HCT116 (cell line): ENCODE data around the gene RALGAPA1. TPM values are rescaled to one million over a fixed set of nuclear protein-coding genes. Genes with fewer than 3 reads are reported as not detected.

Experiments
- ATAC-seq: fragments of 200-7000 bp; cut with Tn5 transposase; 2 replicates; pipeline ENCODE4 v1.9.1; 2020; ENCODE audit warnings: mild to moderate bottlenecking, moderate library complexity
- BruUV-seq: library from RNA; stranded (reverse); fragments of 400-500 nt; replicated peaks from 2 replicates; lab custom pipeline; 2021; lab: Mats Ljungman, UMichigan
- CTCF ChIA-PET: fragments of 300-600 bp; sonication (Branson Sonifier 250); formaldehyde crosslinking; loops from one replicate; lab custom pipeline; 2021; ENCODE audit warnings: antibody characterized with exemption; lab: Charles Lee
- POLR2A ChIA-PET: fragments of 300-600, 350-600 bp; sonication (Branson Sonifier 250); formaldehyde crosslinking; loops from one replicate; lab custom pipeline; 2021; ENCODE audit warnings: antibody characterized with exemption; lab: Charles Lee
- RAD21 ChIA-PET, 2 experiments: fragments of 300-600 bp; sonication (Branson Sonifier 250); formaldehyde crosslinking; loops; one replicate each; lab custom pipeline; 2023; ENCODE audit warnings: low total read pairs in 2 of 2; ENCODE audit not compliant: uncharacterized antibody in 2 of 2, unreplicated experiment in 2 of 2, low non-redundant PET in 1 of 2; lab: Charles Lee
- DNase-seq: peaks from one replicate; pipeline ENCODE4 v3.0.0-alpha.2; 2010; ENCODE audit warnings: low read depth, low spot score
- H2AFZ ChIP-seq: fragments of 200-600 bp; shearing (Covaris generic), sonication (generic); 2 replicates; pipeline ENCODE4 v1.6.1; 2017; ENCODE audit warnings: low read depth, mixed run types, mixed read lengths, antibody characterized with exemption, low read length; ENCODE audit not compliant: poor library complexity, severe bottlenecking
- H3K27ac ChIP-seq: 2 replicates; pipeline ENCODE4 v1.5.1; 2012; ENCODE audit warnings: low read depth, low read length
- H3K27me3 ChIP-seq: fragments of 200-600 bp; sonication (generic); 2 replicates; pipeline ENCODE4 v1.6.1; 2016; ENCODE audit warnings: mixed run types, low read length, mixed read lengths; ENCODE audit not compliant: insufficient read depth
- H3K36me3 ChIP-seq, 2 experiments: fragments of 200-500 bp in 1 of 2; fragments of 200-600 bp in 1 of 2; sonication (Bioruptor generic) in 1 of 2; sonication (generic) in 1 of 2; 2 replicates each; pipeline versions ENCODE4 v1.5.1 to v1.6.1; 2014 to 2016; ENCODE audit warnings: low read length in 2 of 2, inconsistent platforms in 1 of 2, mixed read lengths in 1 of 2, mixed run types in 1 of 2; ENCODE audit not compliant: insufficient read depth in 2 of 2, control insufficient read depth in 1 of 2
- H3K4me1 ChIP-seq, 2 experiments: fragments of 200-600 bp in 1 of 2; sonication (generic) in 1 of 2; 2 replicates each; pipeline versions ENCODE4 v1.5.1 to v1.6.1; 2012 to 2017; ENCODE audit warnings: low read length in 2 of 2, inconsistent platforms in 1 of 2, mild to moderate bottlenecking in 1 of 2, mixed read lengths in 1 of 2, mixed run types in 1 of 2, moderate library complexity in 1 of 2; ENCODE audit not compliant: insufficient read depth in 2 of 2, control insufficient read depth in 1 of 2
- H3K4me2 ChIP-seq: fragments of 200-600 bp; sonication (generic); 2 replicates; pipeline ENCODE4 v1.6.1; 2017; ENCODE audit warnings: mixed run types, low read length, mixed read lengths
- H3K4me3 ChIP-seq, 2 experiments: fragments of 200-600 bp in 1 of 2; sonication (generic) in 1 of 2; replicated peaks in 1 of 2; 2 replicates each; pipeline ENCODE4 v1.5.1; 2011 to 2016; ENCODE audit warnings: low read length in 2 of 2, control low read depth in 1 of 2, low read depth in 1 of 2, mild to moderate bottlenecking in 1 of 2, mixed read lengths in 1 of 2, mixed run types in 1 of 2
- H3K79me2 ChIP-seq: fragments of 200-600 bp; sonication (generic); 2 replicates; pipeline ENCODE4 v1.6.1; 2017; ENCODE audit warnings: mild to moderate bottlenecking, mixed run types, low read length, moderate library complexity, mixed read lengths; ENCODE audit not compliant: insufficient read depth
- H3K9ac ChIP-seq: fragments of 200-600 bp; sonication (generic); 2 replicates; pipeline ENCODE4 v1.6.1; 2016; ENCODE audit warnings: low read length, mixed read lengths
- H3K9me2 ChIP-seq: fragments of 200-600 bp; sonication (generic), shearing (Covaris generic); 2 replicates; pipeline ENCODE4 v1.6.1; 2017; ENCODE audit warnings: mixed run types, mild to moderate bottlenecking, moderate library complexity; ENCODE audit not compliant: insufficient read depth
- H3K9me3 ChIP-seq, 2 experiments: fragments of 200-500 bp in 1 of 2; fragments of 200-600 bp in 1 of 2; sonication (Bioruptor generic) in 1 of 2; sonication (generic) in 1 of 2; 2 replicates each; pipeline ENCODE4 v1.6.1; 2014 to 2017; ENCODE audit warnings: low read length in 2 of 2, mixed read lengths in 2 of 2, inconsistent platforms in 1 of 2, low read depth in 1 of 2, mild to moderate bottlenecking in 1 of 2, mixed run types in 1 of 2, moderate library complexity in 1 of 2; ENCODE audit not compliant: control insufficient read depth in 1 of 2, insufficient read depth in 1 of 2
- H4K20me1 ChIP-seq: fragments of 200-600 bp; sonication (generic), shearing (Covaris generic); 2 replicates; pipeline ENCODE4 v1.6.1; 2017; ENCODE audit warnings: mixed run types, mild to moderate bottlenecking, moderate library complexity; ENCODE audit not compliant: insufficient read depth
- CBX3 ChIP-seq: IDR thresholded peaks from 2 replicates; pipeline ENCODE4 v1.6.1; 2012; ENCODE audit warnings: low read depth
- CEBPB ChIP-seq: IDR thresholded peaks from 2 replicates; pipeline ENCODE4 v1.6.1; 2012; ENCODE audit warnings: low read depth
- EGR1 ChIP-seq: IDR thresholded peaks from 2 replicates; pipeline ENCODE4 v1.6.1; 2012; ENCODE audit warnings: low read depth
- EZH2phosphoT487 ChIP-seq: fragments of 200-600 bp; IDR thresholded peaks from 2 replicates; pipeline ENCODE4 v1.6.1; 2018; ENCODE audit warnings: antibody characterized with exemption, borderline replicate concordance
- FOSL1 ChIP-seq: IDR thresholded peaks from 2 replicates; pipeline ENCODE4 v1.6.1; 2012; ENCODE audit warnings: low read depth
- JUND ChIP-seq: IDR thresholded peaks from 2 replicates; pipeline ENCODE4 v1.6.1; 2012
- POLR2A ChIP-seq: IDR thresholded peaks from 2 replicates; pipeline ENCODE4 v1.7.0; 2011; ENCODE audit warnings: borderline replicate concordance; ENCODE audit not compliant: insufficient read depth, insufficient read length; ENCODE audit errors: extremely low read depth
- POLR2AphosphoS5 ChIP-seq: IDR thresholded peaks from 2 replicates; pipeline ENCODE4 v1.6.1; 2011; ENCODE audit warnings: mild to moderate bottlenecking, low read depth, low read length, moderate library complexity
- RAD21 ChIP-seq: IDR thresholded peaks from 2 replicates; pipeline ENCODE4 v1.6.1; 2012; ENCODE audit warnings: low read depth, mild to moderate bottlenecking
- SIN3A ChIP-seq: IDR thresholded peaks from 2 replicates; pipeline ENCODE4 v1.6.1; 2012; ENCODE audit warnings: low read depth
- SP1 ChIP-seq: IDR thresholded peaks from 2 replicates; pipeline ENCODE4 v1.6.1; 2012; ENCODE audit warnings: low read depth
- SRF ChIP-seq: IDR thresholded peaks from 2 replicates; pipeline ENCODE4 v1.6.1; 2012; ENCODE audit warnings: low read depth
- TCF7L2 ChIP-seq: IDR thresholded peaks from 2 replicates; pipeline ENCODE4 v1.7.0; 2011; ENCODE audit warnings: borderline replicate concordance, inconsistent platforms; ENCODE audit not compliant: insufficient read depth, insufficient read length; ENCODE audit errors: extremely low read depth
- YY1 ChIP-seq: IDR thresholded peaks from 2 replicates; pipeline ENCODE4 v1.6.1; 2011; ENCODE audit warnings: low read length, low read depth, moderate library complexity, mild to moderate bottlenecking; ENCODE audit not compliant: insufficient replicate concordance; ENCODE audit errors: extremely low read depth
- ZFX ChIP-seq: fragments of 450-650 bp; IDR thresholded peaks from 2 replicates; pipeline ENCODE4 v1.6.1; 2017
- intact Hi-C: fragments of 100-400 bp; cut with micrococcal nuclease; formaldehyde crosslinking; loops from 2 replicates; pipeline ENCODE4 v1.10.0; 2022
- total RNA-seq: library from RNA; stranded (reverse); gene quantifications from one replicate; pipeline ENCODE4 v1.2.1, GENCODE V29; 2021; ENCODE audit not compliant: unreplicated experiment
- TF ChIP-seq, protein P1 (sequence below): IDR thresholded peaks from 2 replicates; pipeline ENCODE4 v1.6.1; 2012
- TF ChIP-seq, protein P2 (sequence below): IDR thresholded peaks from 2 replicates; pipeline ENCODE4 v1.6.1; 2012
- TF ChIP-seq, protein P3 (sequence below), 3 experiments: fragments of 200-600 bp in 1 of 3; sonication (generic) in 1 of 3; IDR thresholded peaks in 2 of 3; conservative IDR thresholded peaks in 1 of 3; 2 replicates each; pipeline ENCODE4 v1.5.1; 2012 to 2017; ENCODE audit warnings: low read depth in 2 of 3, low read length in 2 of 3, antibody characterized with exemption in 1 of 3, borderline replicate concordance in 1 of 3, control low read depth in 1 of 3, mild to moderate bottlenecking in 1 of 3, mixed read lengths in 1 of 3, mixed run types in 1 of 3, moderate library complexity in 1 of 3; ENCODE audit not compliant: insufficient read depth in 1 of 3
- TF ChIP-seq, protein P4 (sequence below): IDR thresholded peaks from 2 replicates; pipeline ENCODE4 v1.6.1; 2011; ENCODE audit warnings: mild to moderate bottlenecking, low read length, moderate library complexity; ENCODE audit not compliant: insufficient replicate concordance; ENCODE audit errors: extremely low read depth
- TF ChIP-seq, protein P5 (sequence below): IDR thresholded peaks from 2 replicates; pipeline ENCODE4 v1.6.1; 2012; ENCODE audit warnings: low read depth

RALGAPA1 gene
- total RNA-seq, 1 experiment from 2014 or later: 29.3 TPM

DNA sequence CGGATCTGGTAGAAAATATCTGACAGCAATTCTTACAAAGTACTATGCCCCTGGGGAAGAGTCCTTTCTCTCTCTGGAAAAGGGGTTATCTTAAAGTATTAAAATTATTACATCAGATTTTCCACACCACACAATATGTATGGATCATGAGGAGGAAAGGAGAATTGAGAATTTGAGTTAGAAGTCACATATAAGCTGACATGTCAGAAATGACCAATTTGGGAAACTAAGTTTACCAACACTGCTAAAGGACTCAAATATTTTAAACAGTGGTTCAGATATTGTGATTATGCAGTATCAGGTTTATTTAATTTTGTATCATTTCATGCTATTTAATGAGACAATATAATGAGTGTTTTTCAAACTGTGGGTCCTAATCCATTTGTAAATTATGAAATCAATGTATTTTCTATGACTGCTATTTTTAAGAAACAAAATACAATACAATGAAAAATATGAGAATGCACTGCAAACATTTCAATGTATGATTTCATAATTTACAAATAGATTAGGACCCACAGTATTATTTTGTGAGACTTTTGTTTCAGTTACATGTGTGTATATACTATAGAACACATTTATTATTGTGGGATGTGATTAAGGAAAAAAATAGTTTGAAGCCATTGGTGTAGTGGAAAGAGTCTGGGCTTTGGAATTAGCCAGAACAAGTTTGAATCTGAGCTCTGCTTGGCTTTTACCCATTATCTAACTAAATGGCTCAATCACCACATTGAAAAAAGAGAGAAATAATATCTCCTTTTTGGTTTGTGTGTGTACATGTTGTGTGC is 276.9 kb downstream of the RALGAPA1 start:
- CTCF ChIA-PET: no interaction called here
- Histone ChIP-seq H3K4me3 (no peak overlapping the region), H4K20me1 (no peaks in the 10 kb centered on the region), H3K27me3 (no peaks in the 10 kb centered on the region), H3K4me1 (0 out of 4 replicates have a peak, but pooled peaks cover 0 to 7% of the 10 kb centered on the region in 2 experiments)
- ATAC-seq: no peak
- TF ChIP-seq, protein P1, sequence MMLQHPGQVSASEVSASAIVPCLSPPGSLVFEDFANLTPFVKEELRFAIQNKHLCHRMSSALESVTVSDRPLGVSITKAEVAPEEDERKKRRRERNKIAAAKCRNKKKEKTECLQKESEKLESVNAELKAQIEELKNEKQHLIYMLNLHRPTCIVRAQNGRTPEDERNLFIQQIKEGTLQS: no peak
- TF ChIP-seq TCF7L2 (no peak), RAD21 (no peak), SP1 (no peak), SRF (no peak), SIN3A (no peak), EGR1 (no peak), POLR2A (no peak), ZFX (no peak), POLR2AphosphoS5 (no peak), FOSL1 (no peak), JUND (no peak), CEBPB (no peak), YY1 (no peak), CBX3 (no peak), EZH2phosphoT487 (no peak)
- TF ChIP-seq, protein P2, sequence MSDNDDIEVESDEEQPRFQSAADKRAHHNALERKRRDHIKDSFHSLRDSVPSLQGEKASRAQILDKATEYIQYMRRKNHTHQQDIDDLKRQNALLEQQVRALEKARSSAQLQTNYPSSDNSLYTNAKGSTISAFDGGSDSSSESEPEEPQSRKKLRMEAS: no peak
- TF ChIP-seq, protein P3, sequence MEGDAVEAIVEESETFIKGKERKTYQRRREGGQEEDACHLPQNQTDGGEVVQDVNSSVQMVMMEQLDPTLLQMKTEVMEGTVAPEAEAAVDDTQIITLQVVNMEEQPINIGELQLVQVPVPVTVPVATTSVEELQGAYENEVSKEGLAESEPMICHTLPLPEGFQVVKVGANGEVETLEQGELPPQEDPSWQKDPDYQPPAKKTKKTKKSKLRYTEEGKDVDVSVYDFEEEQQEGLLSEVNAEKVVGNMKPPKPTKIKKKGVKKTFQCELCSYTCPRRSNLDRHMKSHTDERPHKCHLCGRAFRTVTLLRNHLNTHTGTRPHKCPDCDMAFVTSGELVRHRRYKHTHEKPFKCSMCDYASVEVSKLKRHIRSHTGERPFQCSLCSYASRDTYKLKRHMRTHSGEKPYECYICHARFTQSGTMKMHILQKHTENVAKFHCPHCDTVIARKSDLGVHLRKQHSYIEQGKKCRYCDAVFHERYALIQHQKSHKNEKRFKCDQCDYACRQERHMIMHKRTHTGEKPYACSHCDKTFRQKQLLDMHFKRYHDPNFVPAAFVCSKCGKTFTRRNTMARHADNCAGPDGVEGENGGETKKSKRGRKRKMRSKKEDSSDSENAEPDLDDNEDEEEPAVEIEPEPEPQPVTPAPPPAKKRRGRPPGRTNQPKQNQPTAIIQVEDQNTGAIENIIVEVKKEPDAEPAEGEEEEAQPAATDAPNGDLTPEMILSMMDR (IDR thresholded peaks at IDR 0.05 in 2 of 3, conservative IDR thresholded peaks at IDR 0.05 in 1 of 3; ENCODE audit: borderline replicate concordance in 1 of 3, insufficient read depth in 1 of 3, low read depth in 2 of 3, low read length in 2 of 3): no peak
- TF ChIP-seq, protein P4, sequence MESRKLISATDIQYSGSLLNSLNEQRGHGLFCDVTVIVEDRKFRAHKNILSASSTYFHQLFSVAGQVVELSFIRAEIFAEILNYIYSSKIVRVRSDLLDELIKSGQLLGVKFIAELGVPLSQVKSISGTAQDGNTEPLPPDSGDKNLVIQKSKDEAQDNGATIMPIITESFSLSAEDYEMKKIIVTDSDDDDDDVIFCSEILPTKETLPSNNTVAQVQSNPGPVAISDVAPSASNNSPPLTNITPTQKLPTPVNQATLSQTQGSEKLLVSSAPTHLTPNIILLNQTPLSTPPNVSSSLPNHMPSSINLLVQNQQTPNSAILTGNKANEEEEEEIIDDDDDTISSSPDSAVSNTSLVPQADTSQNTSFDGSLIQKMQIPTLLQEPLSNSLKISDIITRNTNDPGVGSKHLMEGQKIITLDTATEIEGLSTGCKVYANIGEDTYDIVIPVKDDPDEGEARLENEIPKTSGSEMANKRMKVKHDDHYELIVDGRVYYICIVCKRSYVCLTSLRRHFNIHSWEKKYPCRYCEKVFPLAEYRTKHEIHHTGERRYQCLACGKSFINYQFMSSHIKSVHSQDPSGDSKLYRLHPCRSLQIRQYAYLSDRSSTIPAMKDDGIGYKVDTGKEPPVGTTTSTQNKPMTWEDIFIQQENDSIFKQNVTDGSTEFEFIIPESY: no peak
- TF ChIP-seq, protein P5, sequence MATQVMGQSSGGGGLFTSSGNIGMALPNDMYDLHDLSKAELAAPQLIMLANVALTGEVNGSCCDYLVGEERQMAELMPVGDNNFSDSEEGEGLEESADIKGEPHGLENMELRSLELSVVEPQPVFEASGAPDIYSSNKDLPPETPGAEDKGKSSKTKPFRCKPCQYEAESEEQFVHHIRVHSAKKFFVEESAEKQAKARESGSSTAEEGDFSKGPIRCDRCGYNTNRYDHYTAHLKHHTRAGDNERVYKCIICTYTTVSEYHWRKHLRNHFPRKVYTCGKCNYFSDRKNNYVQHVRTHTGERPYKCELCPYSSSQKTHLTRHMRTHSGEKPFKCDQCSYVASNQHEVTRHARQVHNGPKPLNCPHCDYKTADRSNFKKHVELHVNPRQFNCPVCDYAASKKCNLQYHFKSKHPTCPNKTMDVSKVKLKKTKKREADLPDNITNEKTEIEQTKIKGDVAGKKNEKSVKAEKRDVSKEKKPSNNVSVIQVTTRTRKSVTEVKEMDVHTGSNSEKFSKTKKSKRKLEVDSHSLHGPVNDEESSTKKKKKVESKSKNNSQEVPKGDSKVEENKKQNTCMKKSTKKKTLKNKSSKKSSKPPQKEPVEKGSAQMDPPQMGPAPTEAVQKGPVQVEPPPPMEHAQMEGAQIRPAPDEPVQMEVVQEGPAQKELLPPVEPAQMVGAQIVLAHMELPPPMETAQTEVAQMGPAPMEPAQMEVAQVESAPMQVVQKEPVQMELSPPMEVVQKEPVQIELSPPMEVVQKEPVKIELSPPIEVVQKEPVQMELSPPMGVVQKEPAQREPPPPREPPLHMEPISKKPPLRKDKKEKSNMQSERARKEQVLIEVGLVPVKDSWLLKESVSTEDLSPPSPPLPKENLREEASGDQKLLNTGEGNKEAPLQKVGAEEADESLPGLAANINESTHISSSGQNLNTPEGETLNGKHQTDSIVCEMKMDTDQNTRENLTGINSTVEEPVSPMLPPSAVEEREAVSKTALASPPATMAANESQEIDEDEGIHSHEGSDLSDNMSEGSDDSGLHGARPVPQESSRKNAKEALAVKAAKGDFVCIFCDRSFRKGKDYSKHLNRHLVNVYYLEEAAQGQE: no peak
- TF ChIP-seq, all 23 proteins: peak for 0
- DNase-seq: no peak
- intact Hi-C loops: no loop called here
- no TSS peak for BruUV-seq
- H3K79me2 ChIP-seq: no peaks in the 10 kb centered on the region
- no peaks in the 10 kb centered on the region for H3K9me3 ChIP-seq
- ChIA-PET RAD21 (no interaction called here), POLR2A (no interaction called here)
- no peaks in the 10 kb centered on the region for H3K36me3 ChIP-seq
- no peak overlapping the region for H3K9ac ChIP-seq
- H2AFZ ChIP-seq: no peak overlapping the region
- no peak overlapping the region for H3K27ac ChIP-seq
- no peak overlapping the region for H3K4me2 ChIP-seq
- H3K9me2 ChIP-seq: no peaks in the 10 kb centered on the region
